ENCODE measurements around the gene PSMA1. TPM values are rescaled to one million over a fixed set of nuclear protein-coding genes. Genes with fewer than 3 reads are reported as not detected.

PSMA1 gene
- total and polyA plus RNA-seq, 12 donors, result 92.4 to 304 (median 139) TPM

DNA sequence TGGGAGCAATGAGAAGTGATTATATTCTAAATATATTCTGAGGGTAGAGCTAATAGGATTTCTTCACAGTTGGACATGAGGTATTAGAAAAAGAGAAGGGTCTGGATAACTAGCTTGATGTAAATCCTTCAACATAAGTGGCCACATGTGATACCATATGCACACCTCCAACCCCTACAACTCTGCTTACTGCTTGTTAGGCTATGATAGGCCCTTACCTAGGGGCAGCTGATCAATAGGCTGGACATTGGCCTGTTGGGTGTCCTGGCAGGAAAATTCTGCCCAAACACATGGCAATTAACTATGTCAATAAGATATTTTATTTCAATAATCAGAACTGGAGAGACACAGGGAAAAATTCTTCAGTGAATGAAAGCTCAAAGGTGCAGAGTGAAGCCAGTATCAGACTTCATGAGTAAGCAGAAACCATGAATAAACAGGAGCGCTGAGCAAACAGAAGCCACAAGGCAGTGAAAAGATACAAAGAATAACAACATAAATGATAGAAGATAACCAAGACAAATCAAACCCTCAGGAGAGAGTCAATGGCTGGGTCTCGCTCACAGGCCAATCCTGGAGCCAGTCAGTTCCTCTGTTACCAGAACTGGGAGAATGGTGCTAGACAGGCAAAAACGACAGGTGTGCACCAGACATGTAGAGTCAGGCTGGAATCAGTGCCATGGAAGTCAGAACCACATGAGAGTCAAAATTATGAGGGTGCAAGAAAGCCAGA is 46.3 kb upstream of the PSMA1 start:
- Histone ChIP-seq H3K36me3 (replicated peaks in 1 of 2) (no peaks in the 10 kb centered on the region), H3K27me3 (no peaks in the 10 kb centered on the region), H3K4me1 (replicated peaks in 1 of 2) (no peaks in the 10 kb centered on the region), H3K4me3 (no peak overlapping the region), H3K9me3 (replicated peaks in 1 of 3) (no peaks in the 10 kb centered on the region), H3K27ac (no peak overlapping the region)
- DNase-seq, result no peak
- intact Hi-C loops (cut with DNase I), result no loop called here
- TF ChIP-seq, protein P1, sequence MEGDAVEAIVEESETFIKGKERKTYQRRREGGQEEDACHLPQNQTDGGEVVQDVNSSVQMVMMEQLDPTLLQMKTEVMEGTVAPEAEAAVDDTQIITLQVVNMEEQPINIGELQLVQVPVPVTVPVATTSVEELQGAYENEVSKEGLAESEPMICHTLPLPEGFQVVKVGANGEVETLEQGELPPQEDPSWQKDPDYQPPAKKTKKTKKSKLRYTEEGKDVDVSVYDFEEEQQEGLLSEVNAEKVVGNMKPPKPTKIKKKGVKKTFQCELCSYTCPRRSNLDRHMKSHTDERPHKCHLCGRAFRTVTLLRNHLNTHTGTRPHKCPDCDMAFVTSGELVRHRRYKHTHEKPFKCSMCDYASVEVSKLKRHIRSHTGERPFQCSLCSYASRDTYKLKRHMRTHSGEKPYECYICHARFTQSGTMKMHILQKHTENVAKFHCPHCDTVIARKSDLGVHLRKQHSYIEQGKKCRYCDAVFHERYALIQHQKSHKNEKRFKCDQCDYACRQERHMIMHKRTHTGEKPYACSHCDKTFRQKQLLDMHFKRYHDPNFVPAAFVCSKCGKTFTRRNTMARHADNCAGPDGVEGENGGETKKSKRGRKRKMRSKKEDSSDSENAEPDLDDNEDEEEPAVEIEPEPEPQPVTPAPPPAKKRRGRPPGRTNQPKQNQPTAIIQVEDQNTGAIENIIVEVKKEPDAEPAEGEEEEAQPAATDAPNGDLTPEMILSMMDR (IDR thresholded peaks at IDR 0.05), result no peak
- no peak for TF ChIP-seq POLR2A (IDR thresholded peaks at IDR 0.05)
- 85 to 91% (median 87%) methylated on average over 3 of the region's 3 CpGs for WGBS, 4 donors

DNA sequence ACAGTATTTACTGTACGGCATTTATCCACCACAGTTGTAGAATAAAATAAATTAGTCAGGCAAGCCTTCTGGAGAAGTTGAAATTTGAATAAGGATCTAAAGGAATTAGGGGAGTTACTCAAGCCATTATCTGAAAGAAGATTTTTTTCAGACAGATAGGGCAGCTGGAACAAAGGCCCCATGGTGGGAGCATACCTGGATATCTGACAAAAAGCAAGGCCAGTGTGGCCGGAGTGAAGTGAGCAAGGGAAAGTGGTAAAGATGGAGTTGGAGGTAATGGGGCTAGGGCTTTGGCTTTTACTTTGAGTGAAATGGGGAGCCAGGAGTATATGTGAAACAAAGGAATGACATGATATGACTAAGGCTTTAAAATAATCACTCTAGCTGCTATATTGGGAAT is 45.7 kb upstream of the PSMA1 start:
- Histone ChIP-seq H3K27ac (no peak overlapping the region), H3K4me3 (no peak overlapping the region), H3K27me3 (no peaks in the 10 kb centered on the region), H3K36me3 (replicated peaks in 1 of 2) (no peaks in the 10 kb centered on the region), H3K4me1 (replicated peaks in 1 of 2) (no peaks in the 10 kb centered on the region), H3K9me3 (replicated peaks in 1 of 3) (no peaks in the 10 kb centered on the region)
- TF ChIP-seq, protein P1 (IDR thresholded peaks at IDR 0.05), result no peak
- no peak for TF ChIP-seq POLR2A (IDR thresholded peaks at IDR 0.05)
- WGBS, 4 donors, result 78 to 88% (median 83%) methylated on average over 2 of the region's 2 CpGs
- intact Hi-C loops (cut with DNase I), result no loop called here
- no peak for DNase-seq

DNA sequence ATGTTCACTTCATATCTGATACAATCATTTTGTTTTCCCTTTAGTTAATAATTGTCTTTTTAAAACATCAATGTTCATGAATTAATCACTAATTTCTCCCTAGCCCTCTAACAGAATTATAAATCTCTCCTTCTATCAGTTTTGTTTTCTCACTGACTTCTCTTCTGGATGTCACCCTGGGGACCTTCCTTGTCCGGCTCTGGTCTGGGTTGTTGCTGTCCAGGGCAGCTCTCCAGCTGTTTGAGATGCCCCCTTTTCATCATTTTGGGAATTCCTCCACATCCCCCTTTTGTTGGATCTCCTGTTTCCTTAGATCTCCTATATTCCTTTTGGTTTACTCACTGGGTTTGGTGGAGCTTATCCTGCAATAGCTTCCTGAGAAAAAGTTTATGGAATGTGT is 35.6 kb upstream of the PSMA1 start:
- H3K4me1 ChIP-seq (replicated peaks in 1 of 2), result no peaks in the 10 kb centered on the region
- H3K36me3 ChIP-seq (replicated peaks in 1 of 2), result no peaks in the 10 kb centered on the region
- 59 to 71% (median 59%) methylated on average over 1 of the region's 1 CpG for WGBS, 4 donors
- DNase-seq, result no peak
- no peaks in the 10 kb centered on the region for H3K27me3 ChIP-seq
- no peak for TF ChIP-seq POLR2A (IDR thresholded peaks at IDR 0.05)
- TF ChIP-seq, protein P1 (IDR thresholded peaks at IDR 0.05), result no peak
- intact Hi-C loops (cut with DNase I), result no loop called here
- H3K9me3 ChIP-seq (replicated peaks in 1 of 3), result no peaks in the 10 kb centered on the region
- no peak overlapping the region for H3K4me3 ChIP-seq
- no peak overlapping the region for H3K27ac ChIP-seq

DNA sequence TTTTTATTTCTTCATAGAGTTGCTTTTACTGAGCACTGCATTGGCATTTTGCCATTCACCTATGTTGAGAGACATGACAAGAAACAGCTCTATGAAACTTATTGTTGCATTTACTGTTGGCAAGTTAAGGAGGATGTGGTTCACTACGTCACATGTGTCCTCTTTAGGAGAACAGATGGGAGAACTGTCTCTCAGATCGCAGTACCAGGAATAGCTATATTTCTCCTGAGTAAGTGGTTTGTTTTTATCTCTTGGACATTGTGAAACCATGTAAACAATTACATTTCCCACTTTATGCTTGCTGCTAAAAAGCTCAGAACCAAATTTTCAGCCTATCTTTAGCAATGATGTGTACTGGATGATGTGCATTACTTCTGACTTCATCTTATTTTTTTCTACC is 34.8 kb upstream of the PSMA1 start:
- WGBS, 4 donors, result 56 to 64% (median 58%) methylated on average over 2 of the region's 2 CpGs
- Histone ChIP-seq H3K27me3 (no peaks in the 10 kb centered on the region), H3K9me3 (replicated peaks in 1 of 3) (no peaks in the 10 kb centered on the region), H3K4me3 (no peak overlapping the region), H3K36me3 (replicated peaks in 1 of 2) (no peaks in the 10 kb centered on the region), H3K4me1 (replicated peaks in 1 of 2) (no peaks in the 10 kb centered on the region), H3K27ac (peak overlapping the region in 1 of 5 donors; percentile 15)
- DNase-seq, result peak in 2 of 7 donors; percentile 22 to 28
- TF ChIP-seq, protein P1 (IDR thresholded peaks at IDR 0.05), result no peak
- no peak for TF ChIP-seq POLR2A (IDR thresholded peaks at IDR 0.05)
- intact Hi-C loops (cut with DNase I), result no loop called here

Data from adrenal gland (tissue), 12 donors.